GM12878 (cell line): ENCODE data around the gene TK1. TPM values are rescaled to one million over a fixed set of nuclear protein-coding genes. Genes with fewer than 3 reads are reported as not detected.
A peak's percentile ranks its signal among the peaks of the same experiment; 100 is the strongest.

Experiments
- BHLHE40 ChIP-seq, 2 experiments: fragments of 450-650 bp in 1 of 2; IDR thresholded peaks; 2 replicates each; pipeline ENCODE4 v1.6.1; 2011 to 2017; ENCODE audit warnings: low read depth in 2 of 2, borderline replicate concordance in 1 of 2, improper control_type of control experiment in 1 of 2, low read length in 1 of 2, mild to moderate bottlenecking in 1 of 2
- BMI1 ChIP-seq: fragments of 450-650 bp; IDR thresholded peaks from 2 replicates; pipeline ENCODE4 v1.6.1; 2016; ENCODE audit warnings: mild to moderate bottlenecking, moderate library complexity, borderline replicate concordance
- CREM ChIP-seq: IDR thresholded peaks from 2 replicates; pipeline ENCODE4 v1.6.1; 2014; ENCODE audit warnings: antibody characterized with exemption, low read depth
- HDAC6 ChIP-seq: fragments of 200-600 bp; sonication (generic); IDR thresholded peaks from one replicate; pipeline ENCODE4 v1.8.0; 2017; ENCODE audit warnings: antibody characterized with exemption; ENCODE audit not compliant: unreplicated experiment
- KDM1A ChIP-seq: fragments of 200-600 bp; sonication (generic); IDR thresholded peaks from 2 replicates; pipeline ENCODE4 v1.6.1; 2016; ENCODE audit warnings: borderline replicate concordance
- KLF5 ChIP-seq: fragments of 450-650 bp; IDR thresholded peaks from 2 replicates; pipeline ENCODE4 v1.6.1; 2014; ENCODE audit warnings: mild to moderate bottlenecking; ENCODE audit not compliant: partially characterized antibody
- NR2C1 ChIP-seq: fragments of 450-650 bp; IDR thresholded peaks from 2 replicates; pipeline ENCODE4 v1.6.1; 2017; ENCODE audit warnings: antibody characterized with exemption, mild to moderate bottlenecking, moderate library complexity
- NR2F1 ChIP-seq: fragments of 450-650 bp; conservative IDR thresholded peaks from 2 replicates; pipeline ENCODE4 v1.6.1; 2017; ENCODE audit warnings: mild to moderate bottlenecking
- PML ChIP-seq: IDR thresholded peaks from 2 replicates; pipeline ENCODE4 v1.6.1; 2012; ENCODE audit warnings: low read length, inconsistent platforms
- SMARCA5 ChIP-seq: fragments of 450-650 bp; IDR thresholded peaks from 2 replicates; pipeline ENCODE4 v1.6.1; 2017; ENCODE audit warnings: mild to moderate bottlenecking
- ZBTB33 ChIP-seq: fragments of 450-650 bp; IDR thresholded peaks from 2 replicates; pipeline ENCODE4 v1.6.1; 2017; ENCODE audit warnings: mild to moderate bottlenecking
- polyA plus RNA-seq, 11 experiments: library from polyadenylated mRNA; depleted of rRNA in 4 of 11; unstranded in 6 of 11; stranded (reverse) in 5 of 11; fragments of >200 nt; fragmentation: Nextera tagmentation in 4 of 11; fragmentation: Illumina TruSeq in 1 of 11; extraction: Ambion mirVana in 4 of 11; extraction: Trizol in 1 of 11; gene quantifications; 1 replicate in 1 of 11; 2 replicates in 10 of 11; pipeline versions ENCODE4 v1.2.1 to v1.2.3, GENCODE V29; 2011 to 2016; ENCODE audit warnings: inconsistent platforms in 2 of 11, missing spikeins in 2 of 11, low read depth in 1 of 11
- total RNA-seq, 4 experiments: library from RNA; depleted of rRNA in 3 of 4; stranded (reverse); fragments of >200 nt in 3 of 4; fragmentation: Illumina TruSeq in 1 of 4; extraction: Trizol in 1 of 4; gene quantifications; 2 replicates each; pipeline versions ENCODE4 v1.2.1 to v1.2.3, GENCODE V29; 2013 to 2021
- TF ChIP-seq, protein P1 (sequence below): fragments of 150-350 bp; IDR thresholded peaks from 2 replicates; pipeline ENCODE4 v1.6.1; 2016; ENCODE audit warnings: low read depth, low read length
- TF ChIP-seq, protein P2 (sequence below), 3 experiments: IDR thresholded peaks in 2 of 3; conservative IDR thresholded peaks in 1 of 3; 2 replicates each; pipeline ENCODE4 v1.5.1; 2011; ENCODE audit warnings: low read depth in 3 of 3, low read length in 3 of 3, mild to moderate bottlenecking in 3 of 3, control low read depth in 2 of 3, moderate library complexity in 2 of 3, inconsistent platforms in 1 of 3, mixed read lengths in 1 of 3; ENCODE audit not compliant: control insufficient read depth in 2 of 3, insufficient read depth in 1 of 3; ENCODE audit errors: extremely low read depth in 1 of 3
- TF ChIP-seq, protein P3 (sequence below): IDR thresholded peaks from 2 replicates; pipeline ENCODE4 v1.6.1; 2011; ENCODE audit warnings: borderline replicate concordance, low read depth, mild to moderate bottlenecking, moderate library complexity, low read length; ENCODE audit not compliant: insufficient read depth, poor library complexity, severe bottlenecking
- TF ChIP-seq, protein P4 (sequence below): fragments of 450-650 bp; IDR thresholded peaks from 2 replicates; pipeline ENCODE4 v1.6.1; 2016; ENCODE audit warnings: mild to moderate bottlenecking

TK1 gene
- total and polyA plus RNA-seq, 10 of the 15 experiments (the other 5 are each of a cell fraction or from before 2014, with no cell fraction given): 4.6 to 175 (median 77.9) TPM

DNA sequence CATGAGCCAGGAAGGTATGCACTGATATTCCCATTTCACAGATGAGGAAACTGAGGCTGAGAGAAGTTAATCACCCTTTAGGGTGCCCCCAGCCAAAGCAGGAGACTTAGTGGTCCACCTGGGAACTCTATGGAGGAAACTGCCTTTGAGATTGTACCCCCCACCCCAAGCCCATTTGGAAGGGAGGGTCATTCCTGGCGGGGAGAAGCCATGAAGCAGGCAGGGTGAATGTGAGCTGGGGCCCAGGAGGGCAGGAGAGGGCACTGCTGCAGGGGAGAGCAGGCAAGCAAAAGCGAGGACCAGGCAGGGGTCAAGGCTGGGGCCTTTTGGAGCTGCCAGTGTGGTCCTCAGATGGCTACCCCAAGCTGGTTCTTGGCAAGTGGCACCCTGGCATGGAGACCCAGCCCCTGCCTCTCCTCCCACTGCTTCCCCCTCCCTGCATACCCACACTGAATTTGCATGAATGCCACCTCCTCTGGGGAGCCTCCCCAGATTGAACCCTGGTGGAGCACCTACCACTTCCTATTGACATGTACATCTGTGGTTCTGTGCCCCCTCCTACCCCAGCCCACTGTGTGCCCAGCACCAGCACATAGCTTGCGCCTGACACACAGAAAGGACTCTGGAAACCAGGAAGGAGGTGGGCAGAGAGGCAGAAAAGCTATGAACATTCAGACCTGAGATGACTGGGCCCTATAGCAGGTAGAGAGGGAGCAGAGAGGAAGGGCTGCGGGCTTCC lies 57.3 kb downstream of the TK1 start (continued):
- TF ChIP-seq, protein P1, sequence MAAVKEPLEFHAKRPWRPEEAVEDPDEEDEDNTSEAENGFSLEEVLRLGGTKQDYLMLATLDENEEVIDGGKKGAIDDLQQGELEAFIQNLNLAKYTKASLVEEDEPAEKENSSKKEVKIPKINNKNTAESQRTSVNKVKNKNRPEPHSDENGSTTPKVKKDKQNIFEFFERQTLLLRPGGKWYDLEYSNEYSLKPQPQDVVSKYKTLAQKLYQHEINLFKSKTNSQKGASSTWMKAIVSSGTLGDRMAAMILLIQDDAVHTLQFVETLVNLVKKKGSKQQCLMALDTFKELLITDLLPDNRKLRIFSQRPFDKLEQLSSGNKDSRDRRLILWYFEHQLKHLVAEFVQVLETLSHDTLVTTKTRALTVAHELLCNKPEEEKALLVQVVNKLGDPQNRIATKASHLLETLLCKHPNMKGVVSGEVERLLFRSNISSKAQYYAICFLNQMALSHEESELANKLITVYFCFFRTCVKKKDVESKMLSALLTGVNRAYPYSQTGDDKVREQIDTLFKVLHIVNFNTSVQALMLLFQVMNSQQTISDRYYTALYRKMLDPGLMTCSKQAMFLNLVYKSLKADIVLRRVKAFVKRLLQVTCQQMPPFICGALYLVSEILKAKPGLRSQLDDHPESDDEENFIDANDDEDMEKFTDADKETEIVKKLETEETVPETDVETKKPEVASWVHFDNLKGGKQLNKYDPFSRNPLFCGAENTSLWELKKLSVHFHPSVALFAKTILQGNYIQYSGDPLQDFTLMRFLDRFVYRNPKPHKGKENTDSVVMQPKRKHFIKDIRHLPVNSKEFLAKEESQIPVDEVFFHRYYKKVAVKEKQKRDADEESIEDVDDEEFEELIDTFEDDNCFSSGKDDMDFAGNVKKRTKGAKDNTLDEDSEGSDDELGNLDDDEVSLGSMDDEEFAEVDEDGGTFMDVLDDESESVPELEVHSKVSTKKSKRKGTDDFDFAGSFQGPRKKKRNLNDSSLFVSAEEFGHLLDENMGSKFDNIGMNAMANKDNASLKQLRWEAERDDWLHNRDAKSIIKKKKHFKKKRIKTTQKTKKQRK: no peak
- TF ChIP-seq NR2F1: no peak
- TF ChIP-seq ZBTB33: no peak
- TF ChIP-seq CREM: no peak
- TF ChIP-seq, protein P2, sequence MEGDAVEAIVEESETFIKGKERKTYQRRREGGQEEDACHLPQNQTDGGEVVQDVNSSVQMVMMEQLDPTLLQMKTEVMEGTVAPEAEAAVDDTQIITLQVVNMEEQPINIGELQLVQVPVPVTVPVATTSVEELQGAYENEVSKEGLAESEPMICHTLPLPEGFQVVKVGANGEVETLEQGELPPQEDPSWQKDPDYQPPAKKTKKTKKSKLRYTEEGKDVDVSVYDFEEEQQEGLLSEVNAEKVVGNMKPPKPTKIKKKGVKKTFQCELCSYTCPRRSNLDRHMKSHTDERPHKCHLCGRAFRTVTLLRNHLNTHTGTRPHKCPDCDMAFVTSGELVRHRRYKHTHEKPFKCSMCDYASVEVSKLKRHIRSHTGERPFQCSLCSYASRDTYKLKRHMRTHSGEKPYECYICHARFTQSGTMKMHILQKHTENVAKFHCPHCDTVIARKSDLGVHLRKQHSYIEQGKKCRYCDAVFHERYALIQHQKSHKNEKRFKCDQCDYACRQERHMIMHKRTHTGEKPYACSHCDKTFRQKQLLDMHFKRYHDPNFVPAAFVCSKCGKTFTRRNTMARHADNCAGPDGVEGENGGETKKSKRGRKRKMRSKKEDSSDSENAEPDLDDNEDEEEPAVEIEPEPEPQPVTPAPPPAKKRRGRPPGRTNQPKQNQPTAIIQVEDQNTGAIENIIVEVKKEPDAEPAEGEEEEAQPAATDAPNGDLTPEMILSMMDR (IDR thresholded peaks at IDR 0.05 in 2 of 3, conservative IDR thresholded peaks at IDR 0.05 in 1 of 3; ENCODE audit: control insufficient read depth in 2 of 3, extremely low read depth in 1 of 3, insufficient read depth in 1 of 3, low read depth in 3 of 3, low read length in 3 of 3): no peak
- no peak for TF ChIP-seq HDAC6
- no peak for TF ChIP-seq BHLHE40 (IDR thresholded peaks at IDR 0.05; ENCODE audit: borderline replicate concordance in 1 of 2, low read depth in 2 of 2, low read length in 1 of 2)
- TF ChIP-seq BMI1: no peak
- TF ChIP-seq, protein P3, sequence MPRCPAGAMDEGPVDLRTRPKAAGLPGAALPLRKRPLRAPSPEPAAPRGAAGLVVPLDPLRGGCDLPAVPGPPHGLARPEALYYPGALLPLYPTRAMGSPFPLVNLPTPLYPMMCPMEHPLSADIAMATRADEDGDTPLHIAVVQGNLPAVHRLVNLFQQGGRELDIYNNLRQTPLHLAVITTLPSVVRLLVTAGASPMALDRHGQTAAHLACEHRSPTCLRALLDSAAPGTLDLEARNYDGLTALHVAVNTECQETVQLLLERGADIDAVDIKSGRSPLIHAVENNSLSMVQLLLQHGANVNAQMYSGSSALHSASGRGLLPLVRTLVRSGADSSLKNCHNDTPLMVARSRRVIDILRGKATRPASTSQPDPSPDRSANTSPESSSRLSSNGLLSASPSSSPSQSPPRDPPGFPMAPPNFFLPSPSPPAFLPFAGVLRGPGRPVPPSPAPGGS: no peak
- TF ChIP-seq KDM1A: no peak
- no peak for TF ChIP-seq KLF5
- TF ChIP-seq NR2C1: no peak
- TF ChIP-seq PML: no peak
- TF ChIP-seq, protein P4, sequence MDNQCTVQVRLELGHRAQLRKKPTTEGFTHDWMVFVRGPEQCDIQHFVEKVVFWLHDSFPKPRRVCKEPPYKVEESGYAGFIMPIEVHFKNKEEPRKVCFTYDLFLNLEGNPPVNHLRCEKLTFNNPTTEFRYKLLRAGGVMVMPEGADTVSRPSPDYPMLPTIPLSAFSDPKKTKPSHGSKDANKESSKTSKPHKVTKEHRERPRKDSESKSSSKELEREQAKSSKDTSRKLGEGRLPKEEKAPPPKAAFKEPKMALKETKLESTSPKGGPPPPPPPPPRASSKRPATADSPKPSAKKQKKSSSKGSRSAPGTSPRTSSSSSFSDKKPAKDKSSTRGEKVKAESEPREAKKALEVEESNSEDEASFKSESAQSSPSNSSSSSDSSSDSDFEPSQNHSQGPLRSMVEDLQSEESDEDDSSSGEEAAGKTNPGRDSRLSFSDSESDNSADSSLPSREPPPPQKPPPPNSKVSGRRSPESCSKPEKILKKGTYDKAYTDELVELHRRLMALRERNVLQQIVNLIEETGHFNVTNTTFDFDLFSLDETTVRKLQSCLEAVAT: 0 out of 2 replicates have a peak, but pooled peaks have one; percentile 39
- TF ChIP-seq SMARCA5: peak; percentile 83
